Measurements from ENCODE around the gene IARS1.

Gene IARS1

GRCh38 chr9:92265154-92265553, 28.3 kb downstream of the IARS1 start:
- no peak for TF ChIP-seq USF1 (IDR thresholded peaks at IDR 0.05)
- TF ChIP-seq TCF12 (IDR thresholded peaks at IDR 0.05; ENCODE audit: low read depth): no peak
- no peak for TF ChIP-seq FOXM1 (IDR thresholded peaks at IDR 0.05; ENCODE audit: borderline replicate concordance, low read depth)
- TF ChIP-seq CEBPB (IDR thresholded peaks at IDR 0.05): no peak
- no peak for TF ChIP-seq EGR1 (IDR thresholded peaks at IDR 0.05)
- no peak for TF ChIP-seq MAX (IDR thresholded peaks at IDR 0.05)
- no peak for TF ChIP-seq RAD21 (IDR thresholded peaks at IDR 0.05; ENCODE audit: low read depth)
- no peak for TF ChIP-seq CREB1 (IDR thresholded peaks at IDR 0.05; ENCODE audit: low read depth)
- TF ChIP-seq NFIC (IDR thresholded peaks at IDR 0.05): no peak

GRCh38 chr9:92263131-92263530, 30.4 kb downstream of the IARS1 start:
- TF ChIP-seq YY1 (IDR thresholded peaks at IDR 0.05; ENCODE audit: low read depth) (no peak), TCF12 (IDR thresholded peaks at IDR 0.05; ENCODE audit: low read depth) (no peak), USF1 (IDR thresholded peaks at IDR 0.05) (no peak)

GRCh38 chr9:92257327-92257726, 36.2 kb downstream of the IARS1 start:
- TF ChIP-seq YY1 (IDR thresholded peaks at IDR 0.05; ENCODE audit: low read depth): no peak
- no peak for TF ChIP-seq CEBPB (IDR thresholded peaks at IDR 0.05)
- TF ChIP-seq TCF12 (IDR thresholded peaks at IDR 0.05; ENCODE audit: low read depth): no peak
- no peak for TF ChIP-seq RAD21 (IDR thresholded peaks at IDR 0.05; ENCODE audit: low read depth)

GRCh38 chr9:92254381-92255337, 38.8 kb downstream of the IARS1 start:
- TF ChIP-seq REST (IDR thresholded peaks at IDR 0.05; ENCODE audit: low read depth) (no peak), YY1 (IDR thresholded peaks at IDR 0.05; ENCODE audit: low read depth) (no peak), RAD21 (IDR thresholded peaks at IDR 0.05; ENCODE audit: low read depth) (no peak), TEAD4 (IDR thresholded peaks at IDR 0.05) (no peak), CEBPB (IDR thresholded peaks at IDR 0.05) (no peak), EGR1 (IDR thresholded peaks at IDR 0.05) (no peak), NFIC (IDR thresholded peaks at IDR 0.05) (no peak), CREB1 (IDR thresholded peaks at IDR 0.05; ENCODE audit: low read depth) (no peak), FOXM1 (IDR thresholded peaks at IDR 0.05; ENCODE audit: borderline replicate concordance, low read depth) (no peak), MAX (IDR thresholded peaks at IDR 0.05) (no peak), EP300 (IDR thresholded peaks at IDR 0.05; ENCODE audit: borderline replicate concordance) (no peak), TAF1 (IDR thresholded peaks at IDR 0.05; ENCODE audit: low read depth) (no peak), ZBTB7A (IDR thresholded peaks at IDR 0.05; ENCODE audit: low read depth) (no peak), USF1 (IDR thresholded peaks at IDR 0.05) (no peak)

GRCh38 chr9:92253656-92254055, 39.8 kb downstream of the IARS1 start:
- TF ChIP-seq CEBPB (IDR thresholded peaks at IDR 0.05) (no peak), EP300 (IDR thresholded peaks at IDR 0.05; ENCODE audit: borderline replicate concordance) (no peak), TAF1 (IDR thresholded peaks at IDR 0.05; ENCODE audit: low read depth) (no peak), RAD21 (IDR thresholded peaks at IDR 0.05; ENCODE audit: low read depth) (no peak), USF1 (IDR thresholded peaks at IDR 0.05) (no peak), FOXM1 (IDR thresholded peaks at IDR 0.05; ENCODE audit: borderline replicate concordance, low read depth) (no peak), TCF12 (IDR thresholded peaks at IDR 0.05; ENCODE audit: low read depth) (no peak), EGR1 (IDR thresholded peaks at IDR 0.05) (no peak), REST (IDR thresholded peaks at IDR 0.05; ENCODE audit: low read depth) (no peak), ZBTB7A (IDR thresholded peaks at IDR 0.05; ENCODE audit: low read depth) (no peak), YY1 (IDR thresholded peaks at IDR 0.05; ENCODE audit: low read depth) (no peak), MAX (IDR thresholded peaks at IDR 0.05) (no peak), NFIC (IDR thresholded peaks at IDR 0.05) (no peak)
